RWPE2 (cell line): ENCODE measurements around the gene IL18BP.

ENCODE experiments used
- ATAC-seq: fragments of 200-7000 bp; cut with Tn5 transposase; 3 replicates; pipeline ENCODE4 v1.9.1; 2021; ENCODE audit warnings: low read depth
- DNase-seq: peaks from one replicate; pipeline ENCODE4 v3.0.0-alpha.2; 2020; ENCODE audit warnings: low spot score
- H3K27ac ChIP-seq: fragments of 450-650 bp; 2 replicates; pipeline ENCODE4 v1.5.1; 2017; ENCODE audit warnings: mild to moderate bottlenecking; ENCODE audit not compliant: poor library complexity, severe bottlenecking
- H3K27me3 ChIP-seq: fragments of 250-450 bp; sonication (Bioruptor Pico); 2 replicates; pipeline ENCODE4 v1.5.1; 2021; ENCODE audit warnings: mild to moderate bottlenecking, moderate library complexity; ENCODE audit not compliant: insufficient read depth, poor library complexity, severe bottlenecking
- H3K36me3 ChIP-seq: fragments of 250-450 bp; sonication (Bioruptor Pico); 2 replicates; pipeline ENCODE4 v1.5.1; 2020; ENCODE audit warnings: low read depth, mild to moderate bottlenecking, moderate library complexity
- H3K4me1 ChIP-seq: fragments of 250-450 bp; sonication (Bioruptor Pico); 2 replicates; pipeline ENCODE4 v1.5.1; 2021; ENCODE audit warnings: mild to moderate bottlenecking, moderate library complexity; ENCODE audit not compliant: insufficient read depth, poor library complexity, severe bottlenecking
- H3K4me3 ChIP-seq: fragments of 250-450 bp; sonication (Bioruptor Pico); 2 replicates; pipeline ENCODE4 v1.5.1; 2021; ENCODE audit warnings: mild to moderate bottlenecking, moderate library complexity; ENCODE audit not compliant: severe bottlenecking
- H3K9me3 ChIP-seq: fragments of 250-450 bp; sonication (Bioruptor Pico); 2 replicates; pipeline ENCODE4 v1.5.1; 2021; ENCODE audit warnings: mild to moderate bottlenecking, moderate library complexity; ENCODE audit not compliant: severe bottlenecking
- CTCF ChIP-seq: fragments of 450-650 bp; IDR thresholded peaks from one replicate; pipeline ENCODE4 v1.5.1; 2017; ENCODE audit warnings: mild to moderate bottlenecking, moderate library complexity; ENCODE audit not compliant: poor library complexity, severe bottlenecking

IL18BP gene

GRCh38 chr11:71998649-71999310 lies at the start of gene IL18BP:
IL18BP (plus strand) TSS chr11:71998909; CDS start chr11:71999985, 1,076 bp downstream.
- Histone ChIP-seq H3K9me3 (no peaks in the 10 kb centered on the region), H3K4me3 (no peak within 1 kb of the TSS), H3K27me3 (no peaks in the 10 kb centered on the region), H3K27ac (no peak within 1 kb of the TSS), H3K36me3 (peaks cover 17% of the 10 kb centered on the region), H3K4me1 (no peaks in the 10 kb centered on the region)
- DNase-seq (no peak), ATAC-seq (no peak)
- TF ChIP-seq CTCF: no peak

- Histone ChIP-seq H3K4me3 (no peak overlapping the region), H3K36me3 (no peaks in the 10 kb centered on the region; the same call in none of the 2 replicates), H3K9me3 (no peaks in the 10 kb centered on the region), H3K27me3 (no peaks in the 10 kb centered on the region), H3K27ac (no peak overlapping the region), H3K4me1 (peaks cover 28% of the 10 kb centered on the region)
- ATAC-seq (no peak), DNase-seq (no peak)
- no peak for TF ChIP-seq CTCF
These were observed 49.7 kb upstream of the IL18BP start for GRCh38 chr11:71949034-71949433.

GRCh38 chr11:71951741-71952310 lies 46.9 kb upstream of the IL18BP start:
- H3K36me3 ChIP-seq: peaks cover 2% of the 10 kb centered on the region
- ATAC-seq: no peak
- TF ChIP-seq CTCF: no peak

GRCh38 chr11:71955898-71956456 lies 42.7 kb upstream of the IL18BP start:
- ATAC-seq: no peak
- no peak for TF ChIP-seq CTCF

More at GRCh38 chr11:71951741-71952310, 46.9 kb upstream of the IL18BP start:
- no peak for DNase-seq
- no peaks in the 10 kb centered on the region for H3K9me3 ChIP-seq
- no peak overlapping the region for H3K4me3 ChIP-seq
- H3K4me1 ChIP-seq: peaks cover 11% of the 10 kb centered on the region
- H3K27me3 ChIP-seq: no peaks in the 10 kb centered on the region
- H3K27ac ChIP-seq: no peak overlapping the region

GRCh38 chr11:71962428-71963038 lies 36.2 kb upstream of the IL18BP start:
- Histone ChIP-seq H3K27me3 (no peaks in the 10 kb centered on the region), H3K36me3 (peaks cover 51% of the 10 kb centered on the region), H3K27ac (no peak overlapping the region), H3K4me1 (no peaks in the 10 kb centered on the region), H3K9me3 (no peaks in the 10 kb centered on the region), H3K4me3 (no peak overlapping the region)
- ATAC-seq (no peak), DNase-seq (no peak)
- no peak for TF ChIP-seq CTCF

More at GRCh38 chr11:71955898-71956456, 42.7 kb upstream of the IL18BP start:
- H3K9me3 ChIP-seq: no peaks in the 10 kb centered on the region
- H3K36me3 ChIP-seq: peaks cover 17% of the 10 kb centered on the region
- no peaks in the 10 kb centered on the region for H3K27me3 ChIP-seq
- no peaks in the 10 kb centered on the region for H3K4me1 ChIP-seq
- H3K4me3 ChIP-seq: no peak overlapping the region
- DNase-seq: no peak
- no peak overlapping the region for H3K27ac ChIP-seq
